HepG2 (cell line): ENCODE data around the gene NDUFS7. TPM values are rescaled to one million over a fixed set of nuclear protein-coding genes. Genes with fewer than 3 reads are reported as not detected.

Source experiments
- BCL6 ChIP-seq: IDR thresholded peaks from 2 replicates; pipeline ENCODE4 v1.6.1; 2016; ENCODE audit warnings: missing genetic modification reagents, missing compliant biosample characterization
- DZIP1 ChIP-seq: sonication (generic); formaldehyde crosslinking; IDR thresholded peaks from 2 replicates; pipeline ENCODE4 v1.5.0; 2020; ENCODE audit warnings: mild to moderate bottlenecking, missing genetic modification reagents
- GABPA ChIP-seq, 2 experiments: IDR thresholded peaks; 2 replicates each; pipeline ENCODE4 v1.6.1; 2011 to 2016; ENCODE audit warnings: low read depth in 2 of 2, low read length in 1 of 2, missing biosample characterization in 1 of 2, missing genetic modification characterization in 1 of 2
- HNRNPK ChIP-seq: fragments of 200-400 bp; formaldehyde crosslinking; IDR thresholded peaks from 2 replicates; pipeline ENCODE4 v1.6.1; 2018; ENCODE audit warnings: low read length, low read depth, moderate library complexity, mild to moderate bottlenecking; ENCODE audit not compliant: poor library complexity, severe bottlenecking
- KAT7 ChIP-seq: IDR thresholded peaks from 2 replicates; pipeline ENCODE4 v1.6.1; 2018; ENCODE audit warnings: borderline replicate concordance, missing compliant biosample characterization
- MIXL1 ChIP-seq: IDR thresholded peaks from 2 replicates; pipeline ENCODE4 v1.6.1; 2016
- NFYC ChIP-seq: IDR thresholded peaks from 2 replicates; pipeline ENCODE4 v1.6.1; 2016; ENCODE audit warnings: missing genetic modification reagents, missing compliant biosample characterization
- PAWR ChIP-seq: sonication (generic); formaldehyde crosslinking; IDR thresholded peaks from 2 replicates; pipeline ENCODE4 v1.4.0; 2020; ENCODE audit warnings: missing genetic modification reagents, mild to moderate bottlenecking, borderline replicate concordance
- PHF8 ChIP-seq: sonication (generic); formaldehyde crosslinking; IDR thresholded peaks from 2 replicates; pipeline ENCODE4 v1.5.0; 2020; ENCODE audit warnings: missing genetic modification reagents
- POLR2A ChIP-seq, 2 experiments: IDR thresholded peaks; 2 replicates each; pipeline ENCODE4 v1.6.1; 2011; ENCODE audit warnings: low read depth in 2 of 2, low read length in 2 of 2, mild to moderate bottlenecking in 1 of 2, moderate library complexity in 1 of 2; ENCODE audit not compliant: insufficient read depth in 1 of 2
- SMAD3 ChIP-seq: sonication (generic); formaldehyde crosslinking; IDR thresholded peaks from 2 replicates; pipeline ENCODE4 v1.4.0; 2020; ENCODE audit warnings: missing genetic modification reagents
- SOX6 ChIP-seq, 2 experiments: fragments of 450-650 bp in 1 of 2; sonication (generic) in 1 of 2; formaldehyde crosslinking in 1 of 2; IDR thresholded peaks; 2 replicates each; pipeline versions ENCODE4 v1.4.0 to v1.6.1; 2017 to 2020; ENCODE audit warnings: antibody characterized with exemption in 1 of 2, mild to moderate bottlenecking in 1 of 2, missing genetic modification reagents in 1 of 2
- TAF1 ChIP-seq: sonication (generic); formaldehyde crosslinking; IDR thresholded peaks from 2 replicates; pipeline ENCODE4 v1.4.0; 2020; ENCODE audit warnings: missing genetic modification reagents
- ZC3H4 ChIP-seq: sonication (generic); formaldehyde crosslinking; IDR thresholded peaks from 2 replicates; pipeline ENCODE4 v1.4.0; 2020; ENCODE audit warnings: missing genetic modification reagents, borderline replicate concordance
- ZNF33A ChIP-seq: sonication (generic); formaldehyde crosslinking; IDR thresholded peaks from 2 replicates; pipeline ENCODE4 v1.5.1; 2020; ENCODE audit warnings: missing genetic modification reagents, mild to moderate bottlenecking, moderate library complexity, borderline replicate concordance
- polyA plus RNA-seq, 8 experiments: library from polyadenylated mRNA; depleted of rRNA in 3 of 8; stranded (reverse) in 7 of 8; unstranded in 1 of 8; fragments of >200 nt; fragmentation: Illumina TruSeq in 4 of 8; extraction: Trizol in 4 of 8; gene quantifications; 2 replicates each; pipeline versions ENCODE4 v1.2.1 to v1.2.3, GENCODE V29; 2011 to 2016; ENCODE audit warnings: low read depth in 4 of 8, missing spikeins in 1 of 8, mixed read lengths in 1 of 8; ENCODE audit not compliant: insufficient read depth in 1 of 8
- total RNA-seq, 5 experiments: library from RNA; depleted of rRNA; stranded (reverse); fragments of >200 nt; fragmentation: Illumina TruSeq; extraction: Trizol; gene quantifications; 2 replicates each; pipeline ENCODE4 v1.2.3, GENCODE V29; 2016; ENCODE audit warnings: low read depth in 1 of 5
- TF ChIP-seq, protein P1 (sequence below): sonication (generic); formaldehyde crosslinking; IDR thresholded peaks from 2 replicates; pipeline ENCODE4; 2020; ENCODE audit warnings: missing genetic modification reagents, mild to moderate bottlenecking, borderline replicate concordance
- TF ChIP-seq, protein P2 (sequence below): sonication (generic); formaldehyde crosslinking; IDR thresholded peaks from 2 replicates; pipeline ENCODE4 v1.5.1; 2020; ENCODE audit warnings: mild to moderate bottlenecking, missing genetic modification reagents, moderate library complexity
- TF ChIP-seq, protein P3 (sequence below): sonication (generic); formaldehyde crosslinking; IDR thresholded peaks from 2 replicates; pipeline ENCODE4 v1.8.1; 2023; ENCODE audit warnings: mild to moderate bottlenecking, missing genetic modification reagents

NDUFS7 gene
- total and polyA plus RNA-seq, 2 of the 13 experiments (the other 11 are each of a cell fraction or from before 2014, with no cell fraction given): 34.3 to 66.9 TPM

- TF ChIP-seq, protein P1, sequence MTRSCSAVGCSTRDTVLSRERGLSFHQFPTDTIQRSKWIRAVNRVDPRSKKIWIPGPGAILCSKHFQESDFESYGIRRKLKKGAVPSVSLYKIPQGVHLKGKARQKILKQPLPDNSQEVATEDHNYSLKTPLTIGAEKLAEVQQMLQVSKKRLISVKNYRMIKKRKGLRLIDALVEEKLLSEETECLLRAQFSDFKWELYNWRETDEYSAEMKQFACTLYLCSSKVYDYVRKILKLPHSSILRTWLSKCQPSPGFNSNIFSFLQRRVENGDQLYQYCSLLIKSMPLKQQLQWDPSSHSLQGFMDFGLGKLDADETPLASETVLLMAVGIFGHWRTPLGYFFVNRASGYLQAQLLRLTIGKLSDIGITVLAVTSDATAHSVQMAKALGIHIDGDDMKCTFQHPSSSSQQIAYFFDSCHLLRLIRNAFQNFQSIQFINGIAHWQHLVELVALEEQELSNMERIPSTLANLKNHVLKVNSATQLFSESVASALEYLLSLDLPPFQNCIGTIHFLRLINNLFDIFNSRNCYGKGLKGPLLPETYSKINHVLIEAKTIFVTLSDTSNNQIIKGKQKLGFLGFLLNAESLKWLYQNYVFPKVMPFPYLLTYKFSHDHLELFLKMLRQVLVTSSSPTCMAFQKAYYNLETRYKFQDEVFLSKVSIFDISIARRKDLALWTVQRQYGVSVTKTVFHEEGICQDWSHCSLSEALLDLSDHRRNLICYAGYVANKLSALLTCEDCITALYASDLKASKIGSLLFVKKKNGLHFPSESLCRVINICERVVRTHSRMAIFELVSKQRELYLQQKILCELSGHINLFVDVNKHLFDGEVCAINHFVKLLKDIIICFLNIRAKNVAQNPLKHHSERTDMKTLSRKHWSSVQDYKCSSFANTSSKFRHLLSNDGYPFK (CRISPR knock-in tag): no peak
- TF ChIP-seq DZIP1 (no peak), ZNF33A (no peak), POLR2A (IDR thresholded peaks at IDR 0.05; ENCODE audit: insufficient read depth in 1 of 2, low read depth in 2 of 2, low read length in 2 of 2) (peak in 1 of 2 experiments; percentile 35; a peak in 1 of 4 replicates), KAT7 (CRISPR knock-in tag) (no peak), TAF1 (CRISPR knock-in tag) (no peak), MIXL1 (no peak), PAWR (CRISPR knock-in tag) (no peak), HNRNPK (peak; percentile 33), SMAD3 (CRISPR knock-in tag) (no peak), ZC3H4 (CRISPR knock-in tag) (no peak), BCL6 (CRISPR knock-in tag) (no peak), NFYC (no peak), PHF8 (CRISPR knock-in tag) (no peak), GABPA (IDR thresholded peaks at IDR 0.05; ENCODE audit: low read depth, low read length) (no peak), GABPA (CRISPR knock-in tag; IDR thresholded peaks at IDR 0.05; ENCODE audit: low read depth) (no peak), SOX6 (IDR thresholded peaks at IDR 0.05) (no peak), SOX6 (CRISPR knock-in tag; IDR thresholded peaks at IDR 0.05) (no peak)
- TF ChIP-seq, protein P2, sequence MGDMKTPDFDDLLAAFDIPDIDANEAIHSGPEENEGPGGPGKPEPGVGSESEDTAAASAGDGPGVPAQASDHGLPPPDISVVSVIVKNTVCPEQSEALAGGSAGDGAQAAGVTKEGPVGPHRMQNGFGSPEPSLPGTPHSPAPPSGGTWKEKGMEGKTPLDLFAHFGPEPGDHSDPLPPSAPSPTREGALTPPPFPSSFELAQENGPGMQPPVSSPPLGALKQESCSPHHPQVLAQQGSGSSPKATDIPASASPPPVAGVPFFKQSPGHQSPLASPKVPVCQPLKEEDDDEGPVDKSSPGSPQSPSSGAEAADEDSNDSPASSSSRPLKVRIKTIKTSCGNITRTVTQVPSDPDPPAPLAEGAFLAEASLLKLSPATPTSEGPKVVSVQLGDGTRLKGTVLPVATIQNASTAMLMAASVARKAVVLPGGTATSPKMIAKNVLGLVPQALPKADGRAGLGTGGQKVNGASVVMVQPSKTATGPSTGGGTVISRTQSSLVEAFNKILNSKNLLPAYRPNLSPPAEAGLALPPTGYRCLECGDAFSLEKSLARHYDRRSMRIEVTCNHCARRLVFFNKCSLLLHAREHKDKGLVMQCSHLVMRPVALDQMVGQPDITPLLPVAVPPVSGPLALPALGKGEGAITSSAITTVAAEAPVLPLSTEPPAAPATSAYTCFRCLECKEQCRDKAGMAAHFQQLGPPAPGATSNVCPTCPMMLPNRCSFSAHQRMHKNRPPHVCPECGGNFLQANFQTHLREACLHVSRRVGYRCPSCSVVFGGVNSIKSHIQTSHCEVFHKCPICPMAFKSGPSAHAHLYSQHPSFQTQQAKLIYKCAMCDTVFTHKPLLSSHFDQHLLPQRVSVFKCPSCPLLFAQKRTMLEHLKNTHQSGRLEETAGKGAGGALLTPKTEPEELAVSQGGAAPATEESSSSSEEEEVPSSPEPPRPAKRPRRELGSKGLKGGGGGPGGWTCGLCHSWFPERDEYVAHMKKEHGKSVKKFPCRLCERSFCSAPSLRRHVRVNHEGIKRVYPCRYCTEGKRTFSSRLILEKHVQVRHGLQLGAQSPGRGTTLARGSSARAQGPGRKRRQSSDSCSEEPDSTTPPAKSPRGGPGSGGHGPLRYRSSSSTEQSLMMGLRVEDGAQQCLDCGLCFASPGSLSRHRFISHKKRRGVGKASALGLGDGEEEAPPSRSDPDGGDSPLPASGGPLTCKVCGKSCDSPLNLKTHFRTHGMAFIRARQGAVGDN (CRISPR knock-in tag): peak; percentile 31; the same call in 1 of the 2 replicates
- TF ChIP-seq, protein P3, sequence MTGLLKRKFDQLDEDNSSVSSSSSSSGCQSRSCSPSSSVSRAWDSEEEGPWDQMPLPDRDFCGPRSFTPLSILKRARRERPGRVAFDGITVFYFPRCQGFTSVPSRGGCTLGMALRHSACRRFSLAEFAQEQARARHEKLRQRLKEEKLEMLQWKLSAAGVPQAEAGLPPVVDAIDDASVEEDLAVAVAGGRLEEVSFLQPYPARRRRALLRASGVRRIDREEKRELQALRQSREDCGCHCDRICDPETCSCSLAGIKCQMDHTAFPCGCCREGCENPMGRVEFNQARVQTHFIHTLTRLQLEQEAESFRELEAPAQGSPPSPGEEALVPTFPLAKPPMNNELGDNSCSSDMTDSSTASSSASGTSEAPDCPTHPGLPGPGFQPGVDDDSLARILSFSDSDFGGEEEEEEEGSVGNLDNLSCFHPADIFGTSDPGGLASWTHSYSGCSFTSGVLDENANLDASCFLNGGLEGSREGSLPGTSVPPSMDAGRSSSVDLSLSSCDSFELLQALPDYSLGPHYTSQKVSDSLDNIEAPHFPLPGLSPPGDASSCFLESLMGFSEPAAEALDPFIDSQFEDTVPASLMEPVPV (CRISPR knock-in tag): 0 out of 2 replicates have a peak, but pooled peaks have one; percentile 12
These were observed 12.5 kb downstream of the NDUFS7 start (continued) for GRCh38 chr19:1396019-1396767.
